Activated CD4-positive, alpha-beta memory T cell treated with anti-CD3 and anti-CD28 coated beads, Interleukin-2, amount 10 ng/mL, durations not matched to agents 7 days and 5 days (primary cell): Measurements from ENCODE around the gene IRX6. TPM values are rescaled to one million over a fixed set of nuclear protein-coding genes. Genes with fewer than 3 reads are reported as not detected.

Experiments
- CTCF ChIA-PET: fragments of 350-600 bp; sonication (Branson Sonifier 250); formaldehyde crosslinking; loops from one replicate; lab custom pipeline; 2021; ENCODE audit warnings: antibody characterized with exemption, inconsistent platforms; lab: Charles Lee
- POLR2A ChIA-PET: fragments of 350-600 bp; sonication (Branson Sonifier 250); formaldehyde crosslinking; loops from one replicate; lab custom pipeline; 2021; ENCODE audit warnings: antibody characterized with exemption; lab: Charles Lee
- DNase-seq: peaks from one replicate; pipeline ENCODE4 v3.0.0-alpha.2; 2020
- H3K27ac Mint-ChIP-seq: one replicate; pipeline ENCODE4 v1.8.0; 2021; ENCODE audit warnings: mild to moderate bottlenecking, mixed read lengths
- H3K27me3 Mint-ChIP-seq: one replicate; pipeline ENCODE4 v1.8.0; 2021; ENCODE audit warnings: mixed read lengths
- H3K36me3 Mint-ChIP-seq: one replicate; pipeline ENCODE4 v1.8.0; 2021; ENCODE audit warnings: low read depth, mixed read lengths
- H3K4me1 Mint-ChIP-seq: one replicate; pipeline ENCODE4 v1.8.0; 2021; ENCODE audit warnings: mixed read lengths
- H3K4me3 Mint-ChIP-seq: one replicate; pipeline ENCODE4 v1.8.0; 2021; ENCODE audit warnings: mild to moderate bottlenecking, mixed read lengths
- H3K9me3 Mint-ChIP-seq: one replicate; pipeline ENCODE4 v1.8.0; 2021; ENCODE audit warnings: mixed read lengths
- total RNA-seq, 2 experiments: library from RNA; stranded (reverse); gene quantifications; one replicate each; pipeline ENCODE4 v1.2.3, GENCODE V29; 2021

Gene IRX6
- total RNA-seq, 2 experiments from 2014 or later: not detected

DNA sequence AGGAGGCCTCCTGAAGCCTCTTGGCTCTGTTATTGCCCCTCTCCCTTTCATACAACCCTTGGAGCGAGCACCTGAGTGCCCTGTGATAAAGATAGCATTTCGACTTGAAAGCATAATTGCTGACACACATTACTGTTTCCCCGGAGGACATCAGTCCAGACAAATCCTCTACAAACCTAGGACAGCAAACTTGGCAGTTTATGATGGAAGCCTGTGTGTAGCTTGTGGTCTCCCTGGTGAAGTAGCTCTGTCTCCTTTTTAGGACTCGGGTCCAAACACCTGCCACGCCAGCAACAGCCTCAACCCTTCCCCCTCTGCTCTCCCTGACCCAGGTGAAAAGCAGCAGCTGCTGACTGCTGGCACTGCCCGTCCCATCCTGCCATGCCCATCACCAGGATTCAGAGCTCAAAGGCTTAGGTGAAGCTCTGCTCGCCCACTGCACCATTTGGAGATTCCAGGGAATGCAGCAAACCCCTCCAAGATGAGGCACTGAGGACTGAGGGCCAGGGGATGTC is 55.9 kb downstream of the IRX6 start:
- Mint-ChIP-seq H3K4me1 (no peaks in the 10 kb centered on the region), H3K9me3 (no peaks in the 10 kb centered on the region), H3K27ac (no peak overlapping the region), H3K4me3 (no peak overlapping the region), H3K27me3 (no peaks in the 10 kb centered on the region), H3K36me3 (no peaks in the 10 kb centered on the region)
- CTCF ChIA-PET: no interaction called here
- no peak for DNase-seq
- POLR2A ChIA-PET: no interaction called here

Other genes with a start within 250 kb of the IRX6 start
- under 1 TPM; 0.20 to 0.30 TPM for gene MMP2, start 155.0 kb downstream of the IRX6 start, total RNA-seq
- gene LPCAT2, start 184.9 kb downstream of the IRX6 start, total RNA-seq: 1 to 10 TPM; 1.3 to 1.6 TPM
- gene CAPNS2, start 242.5 kb downstream of the IRX6 start, total RNA-seq: not detected